MM.1S (cell line): ENCODE data around the gene PELI1.

Source experiments
- CTCF ChIP-seq: fragments of 300-600 bp; sonication (generic); IDR thresholded peaks from 2 replicates; pipeline ENCODE4 v1.5.1; 2016; ENCODE audit warnings: antibody characterized with exemption, low read length, mixed read lengths
- EZH2phosphoT487 ChIP-seq: fragments of 300-600 bp; sonication (generic); IDR thresholded peaks from 2 replicates; pipeline ENCODE4 v1.6.1; 2018; ENCODE audit warnings: antibody characterized with exemption, low read length

GRCh38 chr2:64094663-64095382 lies 49.4 kb downstream of the PELI1 start:
- no peak for TF ChIP-seq EZH2phosphoT487
- TF ChIP-seq CTCF, result no peak
